K562 (cell line): ENCODE measurements around the gene RBPMS2. TPM values are rescaled to one million over a fixed set of nuclear protein-coding genes. Genes with fewer than 3 reads are reported as not detected.
A peak's percentile ranks its signal among the peaks of the same experiment; 100 is the strongest.

ENCODE experiments used
- ATAC-seq: fragments of 200-7000 bp; cut with Tn5 transposase; 3 replicates; pipeline ENCODE4 v1.9.1; 2020; ENCODE audit warnings: moderate library complexity
- BruUV-seq: library from RNA; stranded (reverse); fragments of 400-500 nt; replicated peaks from 2 replicates; lab custom pipeline; 2021; lab: Mats Ljungman, UMichigan
- CTCF ChIA-PET: fragments of 300-600 bp; formaldehyde crosslinking; extraction: SDS; loops from one replicate; lab custom pipeline; 2021; ENCODE audit warnings: low intra/inter-chr PET ratio; lab: Yijun Ruan, JAX
- POLR2A ChIA-PET: fragments of 300-600, 350-650 bp; sonication (Branson Sonifier 250); formaldehyde crosslinking; extraction: SDS; loops from one replicate; lab custom pipeline; 2021; ENCODE audit warnings: antibody characterized with exemption, inconsistent platforms; lab: Yijun Ruan, JAX
- DNase-seq, 4 experiments: peaks; one replicate each; pipeline versions ENCODE4 v3.0.0 to v3.0.0-alpha.2; 2011 to 2018; ENCODE audit warnings: low spot score in 3 of 4, mixed read lengths in 3 of 4; ENCODE audit errors: extremely low read depth in 1 of 4
- FAIRE-seq: peaks from 2 replicates; lab custom pipeline; 2011; peaks lifted over from hg19 to GRCh38; lab: Jason Lieb, UNC
- H2AFZ ChIP-seq: 2 replicates; pipeline ENCODE4 v1.6.0; 2011; ENCODE audit warnings: low read depth, low read length, control low read depth, inconsistent platforms
- H3K27ac ChIP-seq: fragments of 200-600 bp; 3 replicates; pipeline ENCODE4 v1.8.0; 2011; ENCODE audit warnings: low read depth, mild to moderate bottlenecking, control low read depth, inconsistent platforms, low read length, moderate library complexity, mixed read lengths; ENCODE audit errors: extremely low read depth
- H3K27me3 ChIP-seq, 2 experiments: fragments of 300-600 bp in 1 of 2; 2 replicates in 1 of 2; 3 replicates in 1 of 2; pipeline versions ENCODE4 v1.6.0 to v1.8.0; 2011; ENCODE audit warnings: inconsistent platforms in 2 of 2, low read length in 2 of 2, mild to moderate bottlenecking in 1 of 2, mixed read lengths in 1 of 2, moderate library complexity in 1 of 2; ENCODE audit not compliant: control insufficient read depth in 2 of 2, insufficient read depth in 2 of 2
- H3K36me3 ChIP-seq: fragments of 300-600 bp; 3 replicates; pipeline ENCODE4 v1.8.0; 2011; ENCODE audit warnings: mild to moderate bottlenecking, low read length, inconsistent platforms; ENCODE audit not compliant: control insufficient read depth, insufficient read depth
- H3K4me1 ChIP-seq, 2 experiments: fragments of 200-600 bp in 1 of 2; replicated peaks in 1 of 2; 2 replicates in 1 of 2; 3 replicates in 1 of 2; pipeline versions ENCODE4 v1.5.1 to v1.8.0; 2011; ENCODE audit warnings: inconsistent platforms in 2 of 2, low read length in 2 of 2, mild to moderate bottlenecking in 1 of 2, mixed read lengths in 1 of 2, moderate library complexity in 1 of 2; ENCODE audit not compliant: control insufficient read depth in 2 of 2, insufficient read depth in 2 of 2
- H3K4me2 ChIP-seq: 2 replicates; pipeline ENCODE4 v1.6.1; 2011; ENCODE audit warnings: low read length, control low read depth, inconsistent platforms, mixed read lengths; ENCODE audit not compliant: insufficient read depth
- H3K4me3 ChIP-seq: fragments of 200-600 bp; sonication (generic), shearing (Covaris generic); 2 replicates; pipeline ENCODE4 v1.5.1; 2016; ENCODE audit warnings: control low read depth, inconsistent platforms
- H3K79me2 ChIP-seq: fragments of 200-600 bp; 3 replicates; pipeline ENCODE4 v1.8.0; 2011; ENCODE audit warnings: low read length, inconsistent platforms; ENCODE audit not compliant: control insufficient read depth, insufficient read depth
- H3K9ac ChIP-seq, 2 experiments: 2 replicates each; pipeline versions ENCODE4 v1.6.0 to v1.6.1; 2011; ENCODE audit warnings: low read depth in 2 of 2, low read length in 2 of 2, control low read depth in 1 of 2, inconsistent platforms in 1 of 2, mild to moderate bottlenecking in 1 of 2, mixed read lengths in 1 of 2; ENCODE audit not compliant: insufficient read depth in 1 of 2
- H3K9me1 ChIP-seq: one replicate; pipeline ENCODE4 v1.6.0; 2011; ENCODE audit warnings: inconsistent platforms, mild to moderate bottlenecking, low read length, moderate library complexity; ENCODE audit not compliant: control insufficient read depth, insufficient read depth
- H3K9me3 ChIP-seq: replicated peaks from 2 replicates; pipeline ENCODE4 v1.5.1; 2011; ENCODE audit warnings: low read depth, low read length, inconsistent platforms; ENCODE audit not compliant: control insufficient read depth, insufficient read depth
- H4K20me1 ChIP-seq: replicated peaks from 2 replicates; pipeline ENCODE4 v1.6.1; 2011; ENCODE audit warnings: low read length, inconsistent platforms, mixed read lengths; ENCODE audit not compliant: control insufficient read depth, insufficient read depth
- ATF6 ChIP-seq: sonication (generic); formaldehyde crosslinking; IDR thresholded peaks from 2 replicates; pipeline ENCODE4 v1.4.0; 2020; ENCODE audit warnings: mild to moderate bottlenecking, missing genetic modification reagents
- BCOR ChIP-seq: fragments of 450-650 bp; IDR thresholded peaks from 2 replicates; pipeline ENCODE4 v1.6.1; 2016
- FOXA1 ChIP-seq: fragments of 450-650 bp; IDR thresholded peaks from 2 replicates; pipeline ENCODE4 v1.6.1; 2016; ENCODE audit warnings: mild to moderate bottlenecking, borderline replicate concordance
- FOXJ3 ChIP-seq: sonication (generic); formaldehyde crosslinking; IDR thresholded peaks from 2 replicates; pipeline ENCODE4 v1.4.0; 2020; ENCODE audit warnings: mild to moderate bottlenecking, missing genetic modification reagents
- KLF16 ChIP-seq: IDR thresholded peaks from 2 replicates; pipeline ENCODE4 v1.6.1; 2016; ENCODE audit warnings: antibody characterized with exemption
- RFX1 ChIP-seq: fragments of 450-650 bp; IDR thresholded peaks from 2 replicates; pipeline ENCODE4 v1.6.1; 2016; ENCODE audit warnings: mild to moderate bottlenecking, moderate library complexity
- RFX5 ChIP-seq: IDR thresholded peaks from 2 replicates; pipeline ENCODE4 v1.6.1; 2011; ENCODE audit warnings: low read depth, mild to moderate bottlenecking, improper control_type of control experiment, low read length
- RNF219 ChIP-seq: fragments of 250-450 bp; sonication (Bioruptor Pico); IDR thresholded peaks from 2 replicates; pipeline ENCODE4 v1.5.0; 2022; ENCODE audit warnings: mild to moderate bottlenecking
- RUNX1 ChIP-seq: sonication (generic); IDR thresholded peaks from 2 replicates; pipeline ENCODE4 v1.6.1; 2016; ENCODE audit warnings: antibody characterized with exemption, low read depth
- SMAD1 ChIP-seq: fragments of 150-350 bp; IDR thresholded peaks from 2 replicates; pipeline ENCODE4 v1.6.1; 2014; ENCODE audit warnings: low read length, low read depth; ENCODE audit not compliant: partially characterized antibody
- SMAD3 ChIP-seq: fragments of 450-650 bp; formaldehyde crosslinking; conservative IDR thresholded peaks from 2 replicates; pipeline ENCODE4 v1.4.0; 2020; ENCODE audit warnings: mild to moderate bottlenecking
- ZSCAN29 ChIP-seq: fragments of 450-650 bp; IDR thresholded peaks from 2 replicates; pipeline ENCODE4 v1.6.1; 2017
- WGBS: fragments of 100-300 bp; shearing (Covaris generic); methylation state at CpG from one replicate; pipeline ENCODE4 v1.1.6; 2016; ENCODE audit warnings: low coverage, mixed read lengths; ENCODE audit not compliant: insufficient coverage; ENCODE audit errors: missing lambda C conversion rate; 5-methylcytosine and 5-hydroxymethylcytosine counted together
- in situ Hi-C: fragments of 300-500 bp; cut with MboI; formaldehyde crosslinking; loops from 4 replicates; pipeline ENCODE4 v1.15.0; 2018; ENCODE audit warnings: inconsistent platforms, mixed read lengths
- intact Hi-C: fragments of 100-400 bp; cut with micrococcal nuclease; formaldehyde crosslinking; loops from 2 replicates; pipeline ENCODE4 v1.14.2; 2022
- polyA plus RNA-seq, 8 experiments: library from polyadenylated mRNA; depleted of rRNA in 4 of 8; stranded (reverse) in 5 of 8; unstranded in 3 of 8; fragments of >200 nt; fragmentation: Nextera tagmentation in 2 of 8; fragmentation: Illumina TruSeq in 1 of 8; extraction: Ambion mirVana in 2 of 8; extraction: Trizol in 1 of 8; gene quantifications; 2 replicates each; pipeline versions ENCODE4 v1.2.1 to v1.2.3, GENCODE V29; 2011 to 2014; ENCODE audit warnings: inconsistent platforms in 1 of 8, missing spikeins in 1 of 8
- total RNA-seq, 7 experiments: library from RNA; depleted of rRNA in 6 of 7; stranded (reverse); fragments of >200 nt in 6 of 7; fragmentation: Illumina TruSeq in 2 of 7; extraction: Trizol in 2 of 7; gene quantifications; 2 replicates each; pipeline versions ENCODE4 v1.2.1 to v1.2.3, GENCODE V29; 2011 to 2021; ENCODE audit warnings: low replicate concordance in 1 of 7

Gene RBPMS2
- total and polyA plus RNA-seq, 9 of the 15 experiments (the other 6 are each of a cell fraction or from before 2014, with no cell fraction given) = 0.11 to 2.6 (median 0.37) TPM; not detected in 1

GRCh38 chr15:64781299-64781698, 5.9 kb upstream of the RBPMS2 start:
- Histone ChIP-seq H4K20me1 (0 out of 2 replicates have a peak, but pooled peaks cover 3% of the 10 kb centered on the region), H3K4me3 (no peak overlapping the region), H3K4me1 (peaks cover 0 to 4% of the 10 kb centered on the region in 2 experiments; a peak in 2 of 5 replicates), H3K36me3 (no peaks in the 10 kb centered on the region), H3K9ac (no peak overlapping the region), H3K27me3 (peaks cover 16 to 27% of the 10 kb centered on the region in 2 experiments; a peak in 4 of 5 replicates), H3K79me2 (no peaks in the 10 kb centered on the region), H2AFZ (no peak overlapping the region), H3K27ac (no peak overlapping the region), H3K4me2 (no peak overlapping the region)
- ATAC-seq (no peak), DNase-seq (no peak), FAIRE-seq (no peak)
- intact Hi-C loops = no loop called here
- CTCF ChIA-PET = no interaction called here
- 1% methylated on average over 6 of the region's 6 CpGs for WGBS
- in situ Hi-C loops = no loop called here
- POLR2A ChIA-PET = interaction anchor here (0.6 to 0.9 kb wide), 2 partner anchors 9 to 1345 kb away, joined by 3 read pairs; no protein-coding TSS in a partner anchor
- no TSS peak for BruUV-seq
- TF ChIP-seq SMAD1 (no peak), RFX5 (no peak), RFX1 (peak; percentile 40; the same call in 1 of the 2 replicates)
- TF ChIP-seq, all 486 proteins: peak for 1
- no peaks in the 10 kb centered on the region for H3K9me1 ChIP-seq
- H3K9me3 ChIP-seq = no peaks in the 10 kb centered on the region

GRCh38 chr15:64780600-64781156, 5.3 kb upstream of the RBPMS2 start:
- ATAC-seq (no peak), FAIRE-seq (no peak), DNase-seq (no peak)
- Histone ChIP-seq H3K27ac (no peak overlapping the region), H3K79me2 (no peaks in the 10 kb centered on the region), H3K4me2 (no peak overlapping the region), H2AFZ (no peak overlapping the region), H3K9ac (no peak overlapping the region), H3K4me3 (no peak overlapping the region), H4K20me1 (peaks cover 3% of the 10 kb centered on the region; the same call in 1 of the 2 replicates), H3K27me3 (peaks cover 21 to 31% of the 10 kb centered on the region in 2 experiments; a peak in 4 of 5 replicates), H3K9me3 (no peaks in the 10 kb centered on the region), H3K9me1 (no peaks in the 10 kb centered on the region), H3K4me1 (peaks cover 0 to 9% of the 10 kb centered on the region in 2 experiments; a peak in 2 of 5 replicates), H3K36me3 (no peaks in the 10 kb centered on the region)
- in situ Hi-C loops (no loop called here), intact Hi-C loops (no loop called here)
- CTCF ChIA-PET = no interaction called here
- POLR2A ChIA-PET = interaction anchor here (0.5 kb wide), 1 partner anchor 77 kb away, joined by 3 read pairs; no protein-coding TSS in a partner anchor
- no TSS peak for BruUV-seq
- WGBS = 9% methylated on average over 7 of the region's 8 CpGs
- TF ChIP-seq RNF219 (CRISPR knock-in tag) (no peak), SMAD3 (CRISPR knock-in tag) (no peak), ATF6 (CRISPR knock-in tag) (no peak), FOXA1 (no peak), BCOR (0 out of 2 replicates have a peak, but pooled peaks have one; percentile 21), KLF16 (no peak), ZSCAN29 (no peak), RUNX1 (no peak), FOXJ3 (CRISPR knock-in tag) (no peak)
